Omental fat pad (tissue), 4 donors: Measurements from ENCODE around the gene SLC16A11. TPM values are rescaled to one million over a fixed set of nuclear protein-coding genes. Genes with fewer than 3 reads are reported as not detected.

Experiments
- ATAC-seq: fragments of 150-250 bp; one replicate; pipeline ENCODE4 v1.9.1; 2016; ENCODE audit warnings: mild to moderate bottlenecking, moderate library complexity; ENCODE audit not compliant: low FRiP score
- DNase-seq: peaks from one replicate; pipeline ENCODE4 v3.0.0-alpha.2; 2019; ENCODE audit warnings: low spot score
- CTCF ChIP-seq, 3 donors: fragments of 450-650 bp; IDR thresholded peaks; one replicate each; pipeline ENCODE4 v1.5.1; 2016 to 2017; ENCODE audit warnings: antibody characterized with exemption in 3 of 3, mild to moderate bottlenecking in 3 of 3, moderate library complexity in 2 of 3
- total RNA-seq, 4 donors: library from RNA; depleted of rRNA; stranded (reverse); fragments of >200 nt; gene quantifications; one replicate each; pipeline ENCODE4 v1.1.0, GENCODE V29; 2016

The SLC16A11 gene
- total RNA-seq, 4 donors from 2014 or later = 0.44 to 0.60 (median 0.47) TPM; not detected in 1

DNA sequence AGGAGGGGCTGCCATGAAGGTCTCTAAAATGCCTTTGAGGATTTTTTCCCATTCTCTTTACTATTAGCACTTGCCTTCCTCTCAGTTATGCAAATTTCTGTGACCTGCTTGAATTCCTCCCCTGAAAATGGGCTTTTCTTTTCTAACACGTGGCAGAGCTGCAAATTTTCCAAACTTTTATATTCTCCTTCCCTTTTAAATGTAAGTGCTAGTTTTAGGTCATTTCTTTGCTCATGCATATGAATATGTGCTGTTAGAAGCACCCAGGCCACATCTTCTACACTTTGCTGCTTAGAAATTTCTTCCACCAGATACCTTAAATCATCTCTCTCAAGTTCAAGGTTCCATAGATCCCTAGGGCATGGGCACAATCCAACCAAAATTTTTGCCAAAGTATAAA, 24.4 kb upstream of the SLC16A11 start:
- no peak for ATAC-seq
- no peak for TF ChIP-seq CTCF (IDR thresholded peaks at IDR 0.05)
- no peak for DNase-seq

GRCh38 chr17:7067198-7067597, 23.3 kb upstream of the SLC16A11 start:
- no peak for ATAC-seq
- TF ChIP-seq CTCF (IDR thresholded peaks at IDR 0.05) = no peak
- no peak for DNase-seq

DNA sequence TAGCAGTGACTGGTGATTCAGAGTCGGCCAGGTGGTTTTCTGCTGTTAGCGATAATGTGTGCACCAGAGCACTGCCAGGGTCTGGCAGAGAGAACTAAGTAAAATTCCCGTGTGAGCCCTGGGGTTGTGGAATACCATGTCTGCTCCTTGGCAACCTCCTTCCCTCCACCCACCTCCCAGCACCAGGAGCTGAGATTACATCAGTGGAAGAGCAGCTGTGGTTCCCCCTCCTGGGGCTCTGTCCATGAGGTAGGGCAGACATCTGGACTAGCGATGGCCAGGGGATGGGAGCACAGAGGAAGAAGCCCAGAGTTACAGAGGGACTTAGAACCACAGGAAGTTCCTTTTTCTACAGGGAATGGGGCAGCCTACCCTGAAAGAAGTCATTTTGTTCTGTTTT, 20.4 kb upstream of the SLC16A11 start:
- no peak for TF ChIP-seq CTCF (IDR thresholded peaks at IDR 0.05)
- no peak for ATAC-seq
- no peak for DNase-seq

GRCh38 chr17:7063518-7064094, 19.7 kb upstream of the SLC16A11 start:
- no peak for DNase-seq
- TF ChIP-seq CTCF (IDR thresholded peaks at IDR 0.05) = no peak
- no peak for ATAC-seq

DNA sequence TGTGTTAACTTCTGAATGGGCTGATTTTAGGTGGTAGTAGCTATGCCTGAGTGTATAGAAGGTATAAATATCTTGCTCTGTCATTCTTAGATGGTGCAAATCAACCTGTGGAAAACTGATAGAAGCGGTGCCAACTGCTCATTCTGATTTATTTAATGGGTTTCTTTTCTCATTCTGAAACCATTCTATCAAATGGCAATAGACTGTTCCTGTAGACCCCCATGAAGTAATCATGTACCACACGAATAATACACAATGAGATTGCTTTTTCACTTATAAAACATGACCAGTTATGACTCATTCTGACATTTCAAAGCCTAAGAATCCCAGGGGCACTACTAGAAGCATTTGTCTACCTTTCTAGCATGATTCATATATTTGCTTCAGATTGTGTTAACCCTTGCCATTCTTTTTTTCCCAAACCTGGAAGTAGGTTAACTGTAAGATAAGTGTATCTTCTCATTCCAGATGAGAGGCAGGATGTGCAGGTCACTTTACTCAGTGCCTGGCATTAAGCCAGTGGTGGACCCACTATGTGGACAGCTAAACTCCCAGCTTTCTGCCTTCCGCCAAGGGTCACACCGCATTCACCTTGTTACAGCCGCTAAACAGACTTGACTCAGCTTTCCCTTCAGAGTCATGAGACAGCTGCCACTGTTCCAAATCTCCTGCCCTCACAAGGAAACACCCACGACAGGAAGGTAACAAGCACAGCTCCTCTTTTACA, 16.4 kb upstream of the SLC16A11 start:
- no peak for TF ChIP-seq CTCF (IDR thresholded peaks at IDR 0.05)
- ATAC-seq (peak; percentile 49), DNase-seq (no peak)

- ATAC-seq = no peak
Measured at GRCh38 chr17:7058831-7059447, 15.0 kb upstream of the SLC16A11 start.

More at GRCh38 chr17:7058831-7059447, 15.0 kb upstream of the SLC16A11 start:
- DNase-seq = no peak
- TF ChIP-seq CTCF (IDR thresholded peaks at IDR 0.05) = no peak
